ENCODE results near the gene PHOSPHO2. TPM values are rescaled to one million over a fixed set of nuclear protein-coding genes. Genes with fewer than 3 reads are reported as not detected.

Gene PHOSPHO2
- total and polyA plus RNA-seq, 9 of the 15 experiments (the other 6 are each of a cell fraction or from before 2014, with no cell fraction given) = 7.8 to 19.1 (median 11.7) TPM

GRCh38 chr2:169738566-169739229 lies 44.4 kb downstream of the PHOSPHO2 start (continued):
- TF ChIP-seq ZNF253 (CRISPR knock-in tag; conservative IDR thresholded peaks at IDR 0.05) = no peak

- BruUV-seq (replicated peaks) = no TSS peak
- no peak for DNase-seq (ENCODE audit: extremely low read depth in 1 of 4, low spot score in 3 of 4)
- ChIA-PET CTCF (ENCODE audit: low intra/inter-chr PET ratio) (no interaction called here), POLR2A (interaction anchor here (1.7 kb wide), 1 partner anchor 11 kb away, joined by 8 read pairs; no protein-coding TSS in a partner anchor)
- H3K9me1 ChIP-seq (ENCODE audit: control insufficient read depth, insufficient read depth, low read length) = no peaks in the 10 kb centered on the region
- H3K4me2 ChIP-seq (ENCODE audit: insufficient read depth, low read length) = no peak overlapping the region
- H2AFZ ChIP-seq (ENCODE audit: low read depth, low read length) = no peak overlapping the region
- in situ Hi-C loops (cut with MboI) = no loop called here
- H3K9me3 ChIP-seq (replicated peaks; ENCODE audit: control insufficient read depth, insufficient read depth, low read depth, low read length) = no peaks in the 10 kb centered on the region
- TF ChIP-seq, protein P1, sequence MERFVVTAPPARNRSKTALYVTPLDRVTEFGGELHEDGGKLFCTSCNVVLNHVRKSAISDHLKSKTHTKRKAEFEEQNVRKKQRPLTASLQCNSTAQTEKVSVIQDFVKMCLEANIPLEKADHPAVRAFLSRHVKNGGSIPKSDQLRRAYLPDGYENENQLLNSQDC (CRISPR knock-in tag; IDR thresholded peaks at IDR 0.05) = no peak
- TF ChIP-seq ZNF3 (CRISPR knock-in tag; IDR thresholded peaks at IDR 0.05) (no peak), CEBPB (tag; IDR thresholded peaks at IDR 0.05) (no peak), ZKSCAN8 (CRISPR knock-in tag; IDR thresholded peaks at IDR 0.05) (no peak)
- H3K9ac ChIP-seq (ENCODE audit: insufficient read depth in 1 of 2, low read depth in 2 of 2, low read length in 2 of 2) = no peak overlapping the region; a peak in 1 of 4 replicates
- peaks cover 6 to 22% of the 10 kb centered on the region in 2 experiments for H3K4me1 ChIP-seq (replicated peaks in 1 of 2; ENCODE audit: control insufficient read depth in 2 of 2, insufficient read depth in 2 of 2, low read length in 2 of 2)
- H3K27me3 ChIP-seq (ENCODE audit: control insufficient read depth in 2 of 2, insufficient read depth in 2 of 2, low read length in 2 of 2) = no peaks in the 10 kb centered on the region
- intact Hi-C loops (cut with micrococcal nuclease) = no loop called here
- no peak overlapping the region; the same call in 2 of the 3 replicates for H3K27ac ChIP-seq (ENCODE audit: extremely low read depth, low read depth, low read length)
- H3K79me2 ChIP-seq (ENCODE audit: control insufficient read depth, insufficient read depth, low read length) = peaks cover 52% of the 10 kb centered on the region
- no peak overlapping the region for H3K4me3 ChIP-seq
- WGBS (ENCODE audit: insufficient coverage, low coverage, missing lambda C conversion rate) = 85% methylated on average over 1 of the region's 1 CpG
- no peaks in the 10 kb centered on the region for H4K20me1 ChIP-seq (replicated peaks; ENCODE audit: control insufficient read depth, insufficient read depth, low read length)
- no peak for FAIRE-seq
- no peak for ATAC-seq
- peaks cover 60% of the 10 kb centered on the region for H3K36me3 ChIP-seq (ENCODE audit: control insufficient read depth, insufficient read depth, low read length)
These were observed 45.1 kb downstream of the PHOSPHO2 start for GRCh38 chr2:169739351-169739750.
